CD4-positive, alpha-beta T cell treated with Interleukin-4 for 4 hours (primary cell): Measurements from ENCODE around the gene PRKCH.
A peak's percentile ranks its signal among the peaks of the same experiment; 100 is the strongest.

Experiments used
- DNase-seq: peaks from one replicate; pipeline ENCODE4 v3.0.0-alpha.2; 2020

PRKCH gene

DNA sequence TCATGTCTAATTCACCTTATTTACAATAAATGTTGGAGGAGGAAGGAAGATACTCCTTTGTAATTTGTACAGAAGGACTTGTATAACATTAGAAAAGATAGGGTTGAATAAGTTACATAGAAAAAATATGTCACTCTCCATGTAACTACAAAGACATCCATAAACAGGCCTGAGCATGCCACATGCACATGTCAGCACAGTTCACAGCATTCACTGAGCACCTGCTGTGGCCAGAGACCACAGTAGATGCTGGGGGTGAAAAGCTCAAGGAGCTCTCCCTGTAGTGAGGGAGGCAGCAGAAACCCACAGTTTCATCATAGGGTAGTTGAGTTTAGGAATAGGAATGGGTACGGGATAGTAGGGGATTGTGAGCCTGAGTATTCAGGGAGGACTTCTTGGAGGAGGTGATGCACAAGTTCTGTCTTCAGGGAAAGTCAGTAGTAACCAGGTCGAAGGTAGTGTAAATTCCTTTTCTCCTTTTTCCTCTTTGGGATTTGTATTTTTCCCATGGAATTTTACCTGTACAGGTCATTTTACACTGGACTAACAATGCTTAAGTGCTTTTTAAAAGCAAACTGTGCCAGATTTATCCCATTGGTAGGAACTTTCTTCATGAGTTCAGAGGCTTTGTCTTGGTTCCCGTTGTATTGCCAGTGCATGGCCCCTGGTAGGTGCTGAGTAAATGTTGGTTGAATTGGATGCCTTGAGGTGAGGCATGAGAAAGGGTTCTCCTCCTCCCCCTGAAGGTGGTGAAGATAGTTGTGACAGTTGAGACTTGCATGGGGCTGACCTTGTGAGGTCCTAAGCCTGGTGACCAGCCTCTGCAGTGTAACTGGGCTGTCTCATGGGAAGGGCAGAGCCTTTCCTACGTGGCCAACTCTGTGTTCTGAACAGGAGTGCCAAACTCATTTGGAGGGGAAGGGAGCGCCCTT, 20.2 kb downstream of the PRKCH start:
- DNase-seq, result no peak

DNA sequence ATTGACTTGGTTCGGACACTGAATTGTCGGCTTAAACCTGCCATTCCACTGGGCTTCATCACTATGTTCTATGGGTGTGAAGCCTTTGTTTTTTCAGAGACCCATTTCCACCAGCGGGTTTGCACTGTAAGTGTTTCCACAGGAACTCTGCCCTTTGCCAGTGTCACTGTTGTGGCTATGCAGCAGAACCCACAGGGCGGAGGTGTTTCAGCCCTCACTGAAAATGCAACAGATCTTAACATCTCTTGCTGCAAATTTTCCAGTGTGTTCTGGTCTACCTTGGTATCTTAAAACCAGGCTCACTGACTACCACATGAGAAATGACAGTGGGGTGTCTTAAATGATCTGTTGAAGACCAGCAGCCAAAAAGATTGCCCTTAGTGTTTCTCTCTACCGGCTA, 21.1 kb downstream of the PRKCH start:
- peak; percentile 93 for DNase-seq

GRCh38 chr14:61342932-61343331, 21.6 kb downstream of the PRKCH start:
- no peak for DNase-seq

GRCh38 chr14:61343471-61343870, 22.1 kb downstream of the PRKCH start:
- DNase-seq, result no peak

GRCh38 chr14:61343991-61344405, 22.6 kb downstream of the PRKCH start:
- peak; percentile 67 for DNase-seq

DNA sequence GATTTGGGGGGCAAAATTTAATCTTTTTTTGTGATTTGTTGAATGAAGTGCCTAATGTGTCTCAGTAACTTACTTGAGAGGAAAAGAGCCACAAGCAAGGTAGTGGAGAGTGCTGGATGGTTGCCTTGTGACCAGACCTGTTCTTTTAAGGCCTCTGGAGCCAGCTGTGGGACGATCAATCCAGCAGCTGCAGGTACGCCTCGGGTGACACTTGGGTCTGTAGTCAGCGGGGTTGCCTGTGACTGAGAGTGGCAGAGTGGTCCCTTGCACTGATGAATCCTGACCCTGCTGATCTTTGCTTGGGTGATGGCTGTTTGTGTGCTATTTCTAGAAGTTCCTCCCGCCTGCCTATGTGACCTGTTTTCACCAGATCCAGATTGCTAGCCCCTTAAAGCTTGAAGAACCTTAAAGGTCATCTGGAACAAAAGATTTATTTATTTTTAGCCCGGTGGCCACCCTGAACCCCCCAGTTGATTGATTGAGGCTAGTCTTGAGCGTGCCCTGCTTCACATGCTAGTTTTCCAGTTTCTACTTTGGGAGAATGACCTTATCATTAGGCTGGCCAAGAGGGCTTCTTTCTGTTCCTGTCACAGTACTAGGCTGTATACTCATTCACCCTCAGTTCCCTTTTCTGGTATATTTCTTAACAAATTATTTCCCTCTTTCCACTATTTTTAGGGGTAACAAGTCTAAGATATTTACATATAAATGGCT, 23.2 kb downstream of the PRKCH start:
- no peak for DNase-seq

DNA sequence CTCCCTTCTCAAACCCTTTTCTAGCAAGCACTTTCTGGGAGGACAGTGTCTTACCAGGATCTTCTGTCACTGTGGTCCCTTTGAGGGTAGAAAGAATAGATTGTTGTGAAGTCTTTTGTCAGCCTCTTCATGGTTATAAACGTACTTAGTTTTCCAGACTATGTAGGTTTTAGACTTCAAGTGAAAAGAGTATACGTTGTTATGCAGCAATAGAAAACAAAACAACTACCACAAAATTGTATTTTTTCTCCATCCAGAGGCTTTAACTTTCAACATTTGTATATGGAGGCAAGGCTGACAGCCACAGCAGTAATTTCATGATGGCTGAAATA, 23.7 kb downstream of the PRKCH start:
- DNase-seq, result no peak

DNA sequence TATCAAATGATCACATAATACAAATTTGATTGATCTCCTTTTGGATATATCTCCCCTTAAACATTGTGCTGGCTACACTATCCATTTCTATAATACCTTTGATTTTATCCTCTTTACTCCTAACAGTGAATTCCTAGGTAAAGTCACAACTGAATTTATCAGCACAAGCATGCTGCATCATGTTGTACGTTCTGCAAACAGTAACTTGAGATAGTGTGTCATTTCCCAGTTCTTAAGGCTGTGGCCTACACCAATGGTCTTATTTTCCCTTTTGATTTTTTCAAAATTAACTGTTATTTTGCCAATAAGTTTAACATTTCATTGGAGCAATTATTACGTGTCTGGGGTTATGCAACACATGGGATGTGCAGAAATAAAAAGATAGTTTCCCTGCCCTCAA, 24.8 kb downstream of the PRKCH start:
- no peak for DNase-seq

DNA sequence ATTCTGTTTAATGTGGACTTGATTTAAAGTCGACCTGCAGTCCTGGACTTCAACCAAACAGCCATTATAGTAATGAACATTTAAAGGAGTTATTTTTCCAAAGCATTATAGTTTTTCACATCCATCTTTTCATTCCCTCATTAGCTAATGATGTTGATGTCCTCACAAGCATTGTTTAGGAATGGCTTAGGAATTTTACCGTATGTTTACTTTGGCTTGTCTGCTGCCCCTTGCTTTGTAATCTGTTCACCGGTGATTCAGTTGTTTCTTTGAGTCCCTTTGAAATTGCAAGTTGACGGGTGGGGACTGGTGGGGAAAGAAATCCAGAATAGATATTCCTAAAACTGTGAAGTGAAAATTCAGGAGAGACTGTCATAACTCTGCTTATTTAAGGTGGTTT, 25.4 kb downstream of the PRKCH start:
- DNase-seq, result no peak

- no peak for DNase-seq
Measured at GRCh38 chr14:61347826-61348443, 26.6 kb downstream of the PRKCH start.

- no peak for DNase-seq
Measured at GRCh38 chr14:61350427-61351270, 29.3 kb downstream of the PRKCH start.

DNA sequence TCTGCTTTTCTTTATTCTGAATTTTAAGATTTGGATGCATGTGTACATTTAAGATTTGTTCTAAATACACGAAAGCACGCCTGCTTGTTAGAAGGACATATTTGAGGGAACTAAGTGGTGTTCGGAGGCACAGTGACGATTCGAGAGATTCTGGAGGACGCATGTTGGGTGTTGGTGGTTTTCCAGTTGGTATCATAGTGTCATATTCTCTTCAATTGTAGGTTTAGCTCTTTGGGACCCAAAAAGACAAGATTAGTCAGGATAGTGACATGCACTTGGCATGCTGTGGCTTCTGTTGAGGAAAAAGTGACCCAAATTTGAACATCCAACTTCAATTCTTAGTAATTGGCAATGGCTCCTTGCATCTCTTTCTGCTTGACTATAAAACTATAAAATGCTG, 30.1 kb downstream of the PRKCH start:
- no peak for DNase-seq

- DNase-seq, result peak; percentile 65
Measured at GRCh38 chr14:61355892-61356325, 34.5 kb downstream of the PRKCH start.

DNA sequence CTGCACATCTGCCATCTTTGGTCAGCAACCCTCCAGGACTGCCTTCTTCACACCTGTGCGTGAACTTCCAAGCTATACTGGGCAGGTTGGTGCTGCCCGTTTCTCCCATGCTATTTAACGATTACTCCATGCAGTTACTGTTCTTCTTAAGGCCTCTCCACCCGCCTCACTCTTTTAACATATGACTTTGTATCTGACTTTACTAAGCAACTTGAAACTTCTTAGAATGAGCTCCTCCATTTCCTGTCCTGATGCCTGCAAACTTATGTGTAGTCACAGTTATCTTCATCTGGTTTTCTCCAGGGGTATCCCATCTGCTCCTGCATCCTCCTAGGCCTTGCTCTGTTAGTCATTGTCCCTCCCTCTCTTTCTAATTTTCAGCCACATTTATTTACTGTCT, 35.7 kb downstream of the PRKCH start:
- DNase-seq, result no peak

DNA sequence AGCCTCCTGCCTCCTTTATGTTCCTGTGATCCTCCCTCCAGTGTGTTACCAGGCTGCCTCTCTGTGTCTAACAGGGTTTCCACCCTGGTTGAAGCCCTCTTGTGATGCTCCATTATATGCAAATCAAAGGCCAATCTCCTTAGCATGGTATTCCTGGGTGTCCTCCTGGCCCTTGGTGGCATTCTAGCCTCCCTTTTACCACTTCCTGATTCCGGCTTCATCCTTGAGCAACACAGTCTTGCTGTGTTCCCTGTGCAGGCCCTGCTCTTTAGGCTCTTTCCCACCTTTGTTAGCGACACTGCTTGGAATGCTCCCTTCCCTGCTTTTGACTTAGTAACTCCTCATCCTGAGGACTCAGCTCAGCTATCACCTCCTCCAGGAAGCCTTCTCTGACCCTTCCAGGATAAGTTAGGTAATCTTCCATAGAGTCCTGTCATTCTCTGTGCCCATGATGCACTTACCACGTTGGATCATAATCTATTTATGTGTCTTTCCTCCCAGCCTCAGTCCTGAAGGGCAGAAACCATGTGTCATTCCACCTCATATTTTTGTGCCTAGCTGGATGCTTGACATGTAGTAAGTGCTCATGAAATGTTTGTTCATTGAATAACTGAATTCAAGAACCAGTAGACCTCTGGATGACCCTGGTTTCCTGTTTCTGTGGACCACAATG, 37.3 kb downstream of the PRKCH start:
- no peak for DNase-seq

DNA sequence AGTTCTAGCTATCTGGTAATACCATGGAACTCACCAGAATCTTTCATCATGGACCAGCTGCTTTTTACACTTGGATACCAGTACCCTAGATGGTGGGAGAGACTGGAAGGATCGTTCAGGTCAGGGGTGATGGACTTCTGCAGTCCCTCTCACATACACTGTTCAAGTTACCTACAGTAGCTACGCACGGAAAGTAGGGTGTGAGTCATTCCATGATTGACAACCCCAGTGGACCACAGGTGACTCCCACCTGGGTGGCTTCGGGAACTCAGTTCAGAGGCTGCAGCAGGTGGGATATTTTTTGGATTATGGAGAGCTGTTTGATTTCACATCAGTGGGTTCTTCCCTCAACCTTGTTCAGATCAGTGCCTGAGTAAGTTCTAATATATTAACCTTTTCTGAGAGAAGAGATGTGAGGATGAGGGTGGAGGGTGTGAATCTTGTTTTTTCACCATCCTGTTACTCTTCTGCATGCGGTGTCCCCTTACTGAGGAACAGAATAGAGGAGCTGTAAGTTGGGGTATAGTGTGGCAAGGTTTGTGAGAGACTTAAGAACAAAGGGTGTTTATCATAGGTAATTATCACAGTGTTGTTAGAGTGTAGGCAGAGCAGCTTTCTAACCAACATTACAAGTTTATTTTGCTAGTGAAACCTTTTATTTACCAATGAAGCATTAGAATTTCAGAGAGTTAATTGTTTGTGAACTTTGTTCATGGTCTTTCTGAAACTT, 39.6 kb downstream of the PRKCH start:
- no peak for DNase-seq

- DNase-seq, result no peak
Measured at GRCh38 chr14:61362072-61362750, 40.8 kb downstream of the PRKCH start.

- no peak for DNase-seq
Measured at GRCh38 chr14:61364243-61364642, 42.9 kb downstream of the PRKCH start.

- DNase-seq, result no peak
Measured at GRCh38 chr14:61365667-61366212, 44.4 kb downstream of the PRKCH start.

GRCh38 chr14:61368114-61368710, 46.8 kb downstream of the PRKCH start:
- no peak for DNase-seq
